ENCODE measurements around the gene DUOX1.

DNA sequence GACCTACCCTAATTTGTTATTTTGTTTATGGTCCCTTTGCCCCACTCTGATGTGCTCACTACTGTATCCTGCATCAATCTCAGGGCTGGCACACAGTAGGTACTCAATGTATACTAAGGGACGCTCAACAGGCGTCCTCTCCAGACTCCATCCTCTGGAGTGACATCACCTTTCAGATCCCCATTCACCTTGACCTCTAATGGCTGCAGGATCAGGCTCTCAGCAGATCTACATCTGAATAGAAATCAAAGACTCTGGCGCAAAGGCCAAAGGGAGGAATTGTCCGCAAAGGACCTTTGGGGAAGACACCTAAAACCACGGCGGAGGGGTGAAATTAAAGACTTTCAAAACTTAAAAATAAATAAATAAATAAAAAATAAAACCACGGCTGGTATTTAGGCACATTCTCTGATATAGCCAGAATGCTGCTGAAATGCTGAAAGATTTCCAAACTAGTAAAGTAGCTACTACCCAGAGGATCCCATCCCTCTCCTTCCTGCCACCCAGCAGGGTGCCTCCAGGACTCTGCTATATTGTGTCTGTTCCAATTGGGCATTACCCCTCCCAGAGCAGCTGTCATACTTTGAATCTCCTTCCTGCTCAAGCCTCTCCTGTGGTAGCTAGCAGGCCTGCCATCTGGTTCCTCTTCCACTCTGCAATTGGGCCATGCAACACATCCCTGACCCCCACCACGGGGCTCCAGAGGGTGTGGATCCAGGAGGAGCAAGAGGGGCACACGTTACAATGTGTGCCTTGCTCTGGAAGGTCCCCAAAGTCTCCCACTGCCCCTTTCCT is 51.9 kb downstream of the DUOX1 start:
- no peak for TF ChIP-seq YY1 (IDR thresholded peaks at IDR 0.05; ENCODE audit: insufficient read depth, insufficient read length)
- TF ChIP-seq ZNF274 (IDR thresholded peaks at IDR 0.05; ENCODE audit: low read depth, low read length), result no peak
